Lower leg skin (tissue), 4 donors: ENCODE measurements around the gene PRSS22. TPM values are rescaled to one million over a fixed set of nuclear protein-coding genes. Genes with fewer than 3 reads are reported as not detected.

Source experiments
- DNase-seq, 2 donors: peaks; one replicate each; pipeline ENCODE4 v3.0.0-alpha.2; 2019; ENCODE audit warnings: low spot score in 2 of 2
- H3K4me3 ChIP-seq: fragments of 200-600 bp; sonication (generic); 2 replicates; pipeline ENCODE4 v1.5.1; 2017; ENCODE audit warnings: mild to moderate bottlenecking, low read depth; ENCODE audit not compliant: poor library complexity, severe bottlenecking
- POLR2A ChIP-seq, 2 donors: fragments of 450-650 bp; IDR thresholded peaks; one replicate each; pipeline ENCODE4 v1.6.1; 2016 to 2017; ENCODE audit warnings: antibody characterized with exemption in 2 of 2, mild to moderate bottlenecking in 1 of 2, moderate library complexity in 1 of 2
- WGBS, 2 donors: methylation state at CpG; one replicate each; pipeline ENCODE4 v1.1.5; 2018; 5-methylcytosine and 5-hydroxymethylcytosine counted together
- intact Hi-C: fragments of 100-400 bp; cut with DNase I; formaldehyde crosslinking; loops from one replicate; pipeline ENCODE4 v1.15.0; 2023; ENCODE audit warnings: low total_unique reads
- total RNA-seq, 4 donors: library from RNA; depleted of rRNA; stranded (reverse); fragments of >200 nt; gene quantifications; one replicate each; pipeline ENCODE4 v1.1.0, GENCODE V29; 2016
- TF ChIP-seq, protein P1 (sequence below), 3 donors: fragments of 450-650 bp; IDR thresholded peaks; one replicate each; pipeline ENCODE4 v1.5.1; 2016; ENCODE audit warnings: antibody characterized with exemption in 3 of 3, mild to moderate bottlenecking in 3 of 3, moderate library complexity in 2 of 3

Gene PRSS22
- total RNA-seq, 4 donors from 2014 or later: 2.3 to 6.7 (median 4.6) TPM

GRCh38 chr16:2827374-2827791, 30.6 kb downstream of the PRSS22 start:
- TF ChIP-seq POLR2A (IDR thresholded peaks at IDR 0.05): no peak
- TF ChIP-seq, protein P1, sequence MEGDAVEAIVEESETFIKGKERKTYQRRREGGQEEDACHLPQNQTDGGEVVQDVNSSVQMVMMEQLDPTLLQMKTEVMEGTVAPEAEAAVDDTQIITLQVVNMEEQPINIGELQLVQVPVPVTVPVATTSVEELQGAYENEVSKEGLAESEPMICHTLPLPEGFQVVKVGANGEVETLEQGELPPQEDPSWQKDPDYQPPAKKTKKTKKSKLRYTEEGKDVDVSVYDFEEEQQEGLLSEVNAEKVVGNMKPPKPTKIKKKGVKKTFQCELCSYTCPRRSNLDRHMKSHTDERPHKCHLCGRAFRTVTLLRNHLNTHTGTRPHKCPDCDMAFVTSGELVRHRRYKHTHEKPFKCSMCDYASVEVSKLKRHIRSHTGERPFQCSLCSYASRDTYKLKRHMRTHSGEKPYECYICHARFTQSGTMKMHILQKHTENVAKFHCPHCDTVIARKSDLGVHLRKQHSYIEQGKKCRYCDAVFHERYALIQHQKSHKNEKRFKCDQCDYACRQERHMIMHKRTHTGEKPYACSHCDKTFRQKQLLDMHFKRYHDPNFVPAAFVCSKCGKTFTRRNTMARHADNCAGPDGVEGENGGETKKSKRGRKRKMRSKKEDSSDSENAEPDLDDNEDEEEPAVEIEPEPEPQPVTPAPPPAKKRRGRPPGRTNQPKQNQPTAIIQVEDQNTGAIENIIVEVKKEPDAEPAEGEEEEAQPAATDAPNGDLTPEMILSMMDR (IDR thresholded peaks at IDR 0.05): no peak
- H3K4me3 ChIP-seq: no peak overlapping the region
- no peak for DNase-seq
- WGBS, 2 donors: 77% methylated on average over 15 of the region's 15 CpGs
- intact Hi-C loops: no loop called here

GRCh38 chr16:2826591-2827373, 31.2 kb downstream of the PRSS22 start:
- H3K4me3 ChIP-seq: no peak overlapping the region
- intact Hi-C loops: no loop called here
- 55 to 57% methylated on average over 17 to 19 of the region's 19 CpGs for WGBS, 2 donors
- no peak for TF ChIP-seq POLR2A (IDR thresholded peaks at IDR 0.05)
- TF ChIP-seq, protein P1 (IDR thresholded peaks at IDR 0.05): no peak
- DNase-seq: no peak

DNA sequence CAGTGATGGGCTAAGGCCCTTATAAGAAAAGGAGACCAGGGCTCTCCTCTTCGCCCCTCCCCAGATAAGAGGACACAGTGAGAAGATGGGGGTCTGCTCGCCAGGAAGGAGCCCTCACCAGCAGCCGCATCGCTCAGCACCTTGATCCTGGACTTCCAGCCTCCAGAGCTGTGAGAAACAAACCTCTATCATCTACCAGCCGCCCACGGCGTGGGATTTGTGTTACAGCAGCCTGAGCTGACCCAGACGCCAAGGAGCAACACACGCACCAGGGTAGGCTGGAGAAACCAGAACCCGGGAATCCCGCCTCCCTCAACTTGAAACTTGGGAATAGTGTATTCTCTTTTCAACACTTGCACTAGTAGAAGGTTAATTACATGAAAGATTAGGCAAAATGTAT, 32.1 kb downstream of the PRSS22 start:
- DNase-seq: peak in 1 of 2 donors; percentile 77
- H3K4me3 ChIP-seq: no peak overlapping the region
- intact Hi-C loops: no loop called here
- TF ChIP-seq, protein P1 (IDR thresholded peaks at IDR 0.05): no peak
- TF ChIP-seq POLR2A (IDR thresholded peaks at IDR 0.05): no peak
- WGBS, 2 donors: 83 to 85% methylated on average over 11 of the region's 11 CpGs

GRCh38 chr16:2825049-2825742, 32.8 kb downstream of the PRSS22 start:
- DNase-seq: no peak
- no peak overlapping the region for H3K4me3 ChIP-seq
- intact Hi-C loops: no loop called here
- no peak for TF ChIP-seq POLR2A (IDR thresholded peaks at IDR 0.05)
- TF ChIP-seq, protein P1 (IDR thresholded peaks at IDR 0.05): no peak
- WGBS, 2 donors: 84 to 87% methylated on average over 23 to 25 of the region's 26 CpGs

DNA sequence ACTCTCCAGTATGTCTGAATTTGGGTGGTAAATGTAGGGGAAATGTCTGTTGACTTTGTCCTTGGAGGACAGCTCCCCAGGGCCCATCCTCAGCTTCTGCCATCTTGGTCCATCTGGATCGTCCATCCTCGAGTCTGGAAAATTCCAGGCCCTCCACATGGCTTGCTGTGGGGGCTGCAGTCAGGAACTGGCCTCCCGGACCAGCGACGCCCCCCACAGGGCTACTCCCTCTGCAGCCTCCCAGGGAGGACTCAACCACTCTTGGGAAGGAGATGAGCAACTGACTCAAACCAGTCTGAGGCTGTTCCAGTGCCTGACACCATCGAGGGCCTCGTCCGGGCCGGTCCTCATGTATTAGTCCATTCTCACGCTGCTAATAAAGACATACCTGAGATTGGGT, 33.3 kb downstream of the PRSS22 start:
- H3K4me3 ChIP-seq: no peak overlapping the region
- TF ChIP-seq, protein P1 (IDR thresholded peaks at IDR 0.05): no peak
- TF ChIP-seq POLR2A (IDR thresholded peaks at IDR 0.05): no peak
- 86 to 87% methylated on average over 10 of the region's 10 CpGs for WGBS, 2 donors
- DNase-seq: peak in 1 of 2 donors; percentile 78
- intact Hi-C loops: no loop called here
